Activated CD8-positive, alpha-beta T cell treated with anti-CD3 and anti-CD28 coated beads, Interleukin-2, amount 10 ng/mL, durations not matched to agents 7 days and 5 days (primary cell): Measurements from ENCODE around the gene ADAMTS16. TPM values are rescaled to one million over a fixed set of nuclear protein-coding genes. Genes with fewer than 3 reads are reported as not detected.

Experiments
- ATAC-seq: fragments of 150-1000 bp; cut with Tn5 transposase; one replicate; pipeline ENCODE4 v1.10.0; 2021; ENCODE audit warnings: moderate library complexity
- CTCF ChIA-PET: fragments of 350-600 bp; sonication (Branson Sonifier 250); formaldehyde crosslinking; loops from one replicate; lab custom pipeline; 2021; ENCODE audit warnings: antibody characterized with exemption; lab: Charles Lee
- POLR2A ChIA-PET: fragments of 350-600 bp; sonication (Branson Sonifier 250); formaldehyde crosslinking; loops from one replicate; lab custom pipeline; 2021; ENCODE audit warnings: antibody characterized with exemption; lab: Charles Lee
- DNase-seq: peaks from one replicate; pipeline ENCODE4 v3.0.0-alpha.2; 2020
- H3K27ac Mint-ChIP-seq: one replicate; pipeline ENCODE4 v1.8.0; 2021; ENCODE audit warnings: mild to moderate bottlenecking, mixed read lengths
- H3K27me3 Mint-ChIP-seq: one replicate; pipeline ENCODE4 v1.8.0; 2021; ENCODE audit warnings: low read depth, mixed read lengths
- H3K36me3 Mint-ChIP-seq: one replicate; pipeline ENCODE4 v1.8.0; 2021; ENCODE audit warnings: low read depth, mixed read lengths
- H3K4me1 Mint-ChIP-seq: one replicate; pipeline ENCODE4 v1.8.0; 2021; ENCODE audit warnings: low read depth, mixed read lengths
- H3K4me3 Mint-ChIP-seq: one replicate; pipeline ENCODE4 v1.8.0; 2021; ENCODE audit warnings: mild to moderate bottlenecking, mixed read lengths
- H3K9me3 Mint-ChIP-seq: one replicate; pipeline ENCODE4 v1.8.0; 2022; ENCODE audit warnings: mixed read lengths; ENCODE audit not compliant: insufficient read depth
- total RNA-seq, 2 experiments: library from RNA; stranded (reverse); gene quantifications; one replicate each; pipeline ENCODE4 v1.2.3, GENCODE V29; 2021

The ADAMTS16 gene
- total RNA-seq, 2 experiments from 2014 or later: not detected

- H3K4me3 Mint-ChIP-seq: no peak overlapping the region
- DNase-seq: no peak
- CTCF ChIA-PET: no interaction called here
- no peak for ATAC-seq
- H3K9me3 Mint-ChIP-seq: peaks cover 6% of the 10 kb centered on the region
- H3K36me3 Mint-ChIP-seq: no peaks in the 10 kb centered on the region
- H3K27me3 Mint-ChIP-seq: no peaks in the 10 kb centered on the region
- POLR2A ChIA-PET: no interaction called here
- H3K27ac Mint-ChIP-seq: no peak overlapping the region
- no peaks in the 10 kb centered on the region for H3K4me1 Mint-ChIP-seq
These were observed 118.4 kb downstream of the ADAMTS16 start for GRCh38 chr5:5258564-5258963.

- no peak overlapping the region for H3K27ac Mint-ChIP-seq
- DNase-seq: no peak
- no peaks in the 10 kb centered on the region for H3K9me3 Mint-ChIP-seq
- H3K36me3 Mint-ChIP-seq: no peaks in the 10 kb centered on the region
- ChIA-PET CTCF (no interaction called here), POLR2A (no interaction called here)
- ATAC-seq: no peak
- H3K4me3 Mint-ChIP-seq: no peak overlapping the region
- no peaks in the 10 kb centered on the region for H3K4me1 Mint-ChIP-seq
- no peaks in the 10 kb centered on the region for H3K27me3 Mint-ChIP-seq
These were observed 124.6 kb downstream of the ADAMTS16 start for GRCh38 chr5:5264727-5265126.

- H3K36me3 Mint-ChIP-seq: no peaks in the 10 kb centered on the region
These were observed 126.2 kb downstream of the ADAMTS16 start for GRCh38 chr5:5266297-5266696.

GRCh38 chr5:5270161-5270560 lies 130.0 kb downstream of the ADAMTS16 start:
- H3K9me3 Mint-ChIP-seq: no peaks in the 10 kb centered on the region
- H3K4me1 Mint-ChIP-seq: no peaks in the 10 kb centered on the region
- CTCF ChIA-PET: no interaction called here
- ATAC-seq (no peak), DNase-seq (no peak)
- no peak overlapping the region for H3K27ac Mint-ChIP-seq
- H3K4me3 Mint-ChIP-seq: no peak overlapping the region
- no peaks in the 10 kb centered on the region for H3K27me3 Mint-ChIP-seq
- POLR2A ChIA-PET: no interaction called here
- no peaks in the 10 kb centered on the region for H3K36me3 Mint-ChIP-seq

More at GRCh38 chr5:5266297-5266696, 126.2 kb downstream of the ADAMTS16 start:
- POLR2A ChIA-PET: no interaction called here
- Mint-ChIP-seq H3K27ac (no peak overlapping the region), H3K9me3 (no peaks in the 10 kb centered on the region), H3K4me1 (no peaks in the 10 kb centered on the region), H3K27me3 (no peaks in the 10 kb centered on the region), H3K4me3 (no peak overlapping the region)
- CTCF ChIA-PET: no interaction called here
- ATAC-seq (no peak), DNase-seq (no peak)

GRCh38 chr5:5270958-5271785 lies 131.0 kb downstream of the ADAMTS16 start:
- H3K4me3 Mint-ChIP-seq: no peak overlapping the region
- H3K36me3 Mint-ChIP-seq: no peaks in the 10 kb centered on the region
- ATAC-seq: no peak
- no peaks in the 10 kb centered on the region for H3K9me3 Mint-ChIP-seq
- no peak for DNase-seq
- peaks cover 2% of the 10 kb centered on the region for H3K27me3 Mint-ChIP-seq
- ChIA-PET CTCF (no interaction called here), POLR2A (no interaction called here)
- no peak overlapping the region for H3K27ac Mint-ChIP-seq
- H3K4me1 Mint-ChIP-seq: no peaks in the 10 kb centered on the region

- no peak overlapping the region for H3K4me3 Mint-ChIP-seq
- H3K36me3 Mint-ChIP-seq: no peaks in the 10 kb centered on the region
- H3K9me3 Mint-ChIP-seq: no peaks in the 10 kb centered on the region
- CTCF ChIA-PET: no interaction called here
- DNase-seq (no peak), ATAC-seq (no peak)
- no peak overlapping the region for H3K27ac Mint-ChIP-seq
- H3K4me1 Mint-ChIP-seq: no peaks in the 10 kb centered on the region
- POLR2A ChIA-PET: no interaction called here
- H3K27me3 Mint-ChIP-seq: peaks cover 2% of the 10 kb centered on the region
These were observed 131.7 kb downstream of the ADAMTS16 start for GRCh38 chr5:5271786-5272321.

GRCh38 chr5:5273398-5273797 lies 133.3 kb downstream of the ADAMTS16 start:
- ChIA-PET POLR2A (no interaction called here), CTCF (no interaction called here)
- ATAC-seq: no peak
- Mint-ChIP-seq H3K4me1 (no peaks in the 10 kb centered on the region), H3K4me3 (no peak overlapping the region), H3K27ac (no peak overlapping the region), H3K9me3 (no peaks in the 10 kb centered on the region), H3K36me3 (no peaks in the 10 kb centered on the region), H3K27me3 (peaks cover 2% of the 10 kb centered on the region)
- no peak for DNase-seq

GRCh38 chr5:5273976-5274375 lies 133.8 kb downstream of the ADAMTS16 start:
- Mint-ChIP-seq H3K4me3 (no peak overlapping the region), H3K4me1 (no peaks in the 10 kb centered on the region)
- no peak for ATAC-seq

GRCh38 chr5:5275211-5275610 lies 135.1 kb downstream of the ADAMTS16 start:
- Mint-ChIP-seq H3K36me3 (no peaks in the 10 kb centered on the region), H3K9me3 (no peaks in the 10 kb centered on the region), H3K4me1 (no peaks in the 10 kb centered on the region), H3K27ac (no peak overlapping the region), H3K4me3 (no peak overlapping the region), H3K27me3 (peaks cover 2% of the 10 kb centered on the region)
- ChIA-PET POLR2A (no interaction called here), CTCF (no interaction called here)
- DNase-seq: no peak
- no peak for ATAC-seq

More at GRCh38 chr5:5273976-5274375, 133.8 kb downstream of the ADAMTS16 start:
- POLR2A ChIA-PET: no interaction called here
- Mint-ChIP-seq H3K27me3 (peaks cover 2% of the 10 kb centered on the region), H3K9me3 (no peaks in the 10 kb centered on the region), H3K27ac (no peak overlapping the region), H3K36me3 (no peaks in the 10 kb centered on the region)
- CTCF ChIA-PET: no interaction called here
- no peak for DNase-seq

- POLR2A ChIA-PET: no interaction called here
These were observed 136.3 kb downstream of the ADAMTS16 start for GRCh38 chr5:5276430-5276829.

GRCh38 chr5:5276951-5277517 lies 136.9 kb downstream of the ADAMTS16 start:
- CTCF ChIA-PET: no interaction called here
- POLR2A ChIA-PET: no interaction called here
- H3K27me3 Mint-ChIP-seq: peaks cover 2% of the 10 kb centered on the region
- DNase-seq: no peak
- no peaks in the 10 kb centered on the region for H3K4me1 Mint-ChIP-seq
- H3K4me3 Mint-ChIP-seq: no peak overlapping the region
- no peak overlapping the region for H3K27ac Mint-ChIP-seq
- no peak for ATAC-seq
- no peaks in the 10 kb centered on the region for H3K9me3 Mint-ChIP-seq
- H3K36me3 Mint-ChIP-seq: no peaks in the 10 kb centered on the region

More at GRCh38 chr5:5276430-5276829, 136.3 kb downstream of the ADAMTS16 start:
- CTCF ChIA-PET: no interaction called here
- no peaks in the 10 kb centered on the region for H3K4me1 Mint-ChIP-seq
- no peaks in the 10 kb centered on the region for H3K9me3 Mint-ChIP-seq
- no peak overlapping the region for H3K27ac Mint-ChIP-seq
- ATAC-seq (no peak), DNase-seq (no peak)
- no peaks in the 10 kb centered on the region for H3K36me3 Mint-ChIP-seq
- peaks cover 2% of the 10 kb centered on the region for H3K27me3 Mint-ChIP-seq
- no peak overlapping the region for H3K4me3 Mint-ChIP-seq

GRCh38 chr5:5278201-5278814 lies 138.2 kb downstream of the ADAMTS16 start:
- Mint-ChIP-seq H3K36me3 (no peaks in the 10 kb centered on the region), H3K27me3 (peaks cover 2% of the 10 kb centered on the region), H3K4me1 (no peaks in the 10 kb centered on the region), H3K27ac (no peak overlapping the region), H3K4me3 (no peak overlapping the region), H3K9me3 (no peaks in the 10 kb centered on the region)
- DNase-seq: no peak
- POLR2A ChIA-PET: no interaction called here
- CTCF ChIA-PET: no interaction called here
- ATAC-seq: no peak
